AG20443 (cell line): ENCODE results near the gene SLC25A34.

Source experiments
- DNase-seq: peaks from one replicate; pipeline ENCODE4 v3.0.0; 2012; ENCODE audit warnings: low spot score, mixed read lengths

Gene SLC25A34

GRCh38 chr1:15775706-15776105, 39.6 kb downstream of the SLC25A34 start:
- no peak for DNase-seq

GRCh38 chr1:15777909-15778707, 42.0 kb downstream of the SLC25A34 start:
- DNase-seq: no peak

GRCh38 chr1:15785683-15786082, 49.6 kb downstream of the SLC25A34 start:
- DNase-seq: no peak

GRCh38 chr1:15786581-15786980, 50.5 kb downstream of the SLC25A34 start:
- peak; percentile 84 for DNase-seq

- no peak for DNase-seq
Measured at GRCh38 chr1:15788624-15789301, 52.7 kb downstream of the SLC25A34 start.
